ENCODE data around the gene CSNK1D.

CSNK1D gene

GRCh38 chr17:82238472-82239201 lies 34.9 kb downstream of the CSNK1D start:
- no peak for DNase-seq (ENCODE audit: low spot score)

GRCh38 chr17:82237746-82238471 lies 35.6 kb downstream of the CSNK1D start:
- no peak for DNase-seq (ENCODE audit: low spot score)

- DNase-seq (ENCODE audit: low spot score): no peak
Observed at GRCh38 chr17:82237083-82237745, 36.3 kb downstream of the CSNK1D start.

GRCh38 chr17:82236142-82236971 lies 37.1 kb downstream of the CSNK1D start:
- DNase-seq (ENCODE audit: low spot score): peak; percentile 56

DNA sequence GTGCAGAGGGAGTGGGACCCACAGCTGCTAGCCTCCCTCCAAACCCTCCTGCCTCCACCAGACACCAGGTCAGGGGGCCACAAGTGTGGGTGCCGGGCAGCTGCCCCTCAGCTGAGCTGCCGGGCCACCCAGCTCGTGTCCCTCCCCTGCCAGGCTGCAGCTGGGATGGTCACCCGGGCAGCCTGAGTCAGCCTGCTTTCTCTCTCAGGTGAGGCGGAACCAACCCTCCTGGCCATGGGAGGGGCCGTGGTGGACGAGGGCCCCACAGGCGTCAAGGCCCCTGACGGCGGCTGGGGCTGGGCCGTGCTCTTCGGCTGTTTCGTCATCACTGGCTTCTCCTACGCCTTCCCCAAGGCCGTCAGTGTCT lies 37.7 kb downstream of the CSNK1D start:
- no peak for DNase-seq (ENCODE audit: low spot score)

GRCh38 chr17:82235056-82235774 lies 38.3 kb downstream of the CSNK1D start:
- no peak for DNase-seq (ENCODE audit: low spot score)

DNA sequence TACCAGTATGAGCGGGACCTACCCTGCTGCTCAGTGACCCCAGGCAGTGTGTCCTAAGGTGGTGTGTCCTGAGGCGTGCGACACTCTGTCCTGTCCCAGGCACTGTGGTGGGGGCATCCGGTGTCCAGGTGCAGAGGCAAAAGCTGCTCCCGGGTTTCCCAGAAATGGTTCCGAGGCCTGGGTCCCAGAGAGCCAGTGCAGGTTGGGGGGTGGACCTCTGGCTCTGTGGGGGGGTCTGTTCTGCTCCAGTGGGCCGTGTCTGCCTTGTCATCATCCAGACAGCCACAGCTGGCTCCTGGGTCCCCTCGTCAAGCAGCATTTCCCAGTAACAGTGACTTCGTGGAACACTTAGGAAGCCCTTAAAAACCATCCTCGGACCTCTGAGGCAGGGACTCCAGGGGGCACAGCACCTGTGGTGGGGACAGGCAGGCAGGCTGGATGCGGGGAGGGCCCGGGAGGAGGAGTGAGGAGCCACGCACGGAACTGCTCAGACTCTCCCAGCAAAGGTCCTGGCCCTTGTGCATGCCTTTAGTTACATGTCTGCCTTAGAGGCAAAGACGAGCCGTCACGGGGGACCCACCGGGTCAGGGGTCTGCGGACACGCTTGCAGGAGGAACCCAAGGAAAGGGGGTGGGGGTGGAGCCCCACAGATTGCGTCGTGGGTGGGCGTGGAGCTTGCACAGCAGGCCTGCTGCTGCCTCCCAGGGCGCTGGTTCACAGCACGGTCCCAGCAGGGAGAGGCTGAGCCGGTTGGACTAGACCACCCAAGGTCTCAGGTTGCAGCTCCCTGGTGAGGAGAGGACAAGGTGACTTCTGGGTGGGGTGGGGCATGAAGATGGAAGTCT lies 39.1 kb downstream of the CSNK1D start:
- DNase-seq (ENCODE audit: low spot score): no peak

DNA sequence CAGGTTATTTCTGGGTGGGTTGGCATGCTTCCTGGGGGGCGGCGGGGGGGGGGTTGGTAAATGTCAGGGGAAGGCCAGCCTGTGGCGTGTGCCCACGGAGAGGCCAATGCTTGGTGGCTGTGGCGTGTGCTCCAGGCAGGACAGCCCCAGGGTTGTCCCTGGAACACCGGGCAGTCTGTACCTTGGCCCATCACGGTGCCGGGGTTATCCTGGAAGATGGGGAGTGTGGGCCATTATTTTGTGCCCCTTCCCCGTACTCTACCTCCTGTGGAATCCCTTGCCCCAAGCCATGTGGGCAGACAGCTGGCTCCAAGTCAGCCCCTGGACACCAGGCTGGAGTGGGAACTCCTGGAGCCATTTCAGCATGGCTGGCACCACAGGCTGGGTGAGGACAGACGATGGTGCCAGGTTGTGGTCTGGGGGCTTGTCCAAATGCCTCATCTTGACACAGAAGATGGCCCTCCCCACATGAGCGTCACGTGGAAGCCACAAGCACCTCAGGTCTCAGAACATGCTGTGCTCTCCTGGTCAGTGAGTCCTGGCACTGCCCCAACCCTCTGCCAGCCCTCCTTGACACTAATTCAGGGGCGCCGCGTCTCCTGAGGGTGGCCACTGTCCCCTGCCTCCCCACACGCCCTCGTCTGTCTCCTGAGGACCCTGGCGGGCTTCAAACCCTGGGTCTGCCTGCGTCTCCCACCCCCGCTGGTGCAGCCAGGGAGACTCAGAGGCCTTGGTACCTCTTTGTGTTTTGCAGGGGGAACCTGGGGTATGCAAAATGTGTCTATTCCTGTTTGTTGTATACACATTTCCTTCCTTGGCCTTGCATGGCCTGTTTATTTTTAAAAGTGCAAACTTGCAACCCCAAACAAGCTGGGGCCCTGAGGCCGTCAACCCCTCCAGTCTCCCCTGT lies 40.4 kb downstream of the CSNK1D start:
- DNase-seq (ENCODE audit: low spot score): no peak

GRCh38 chr17:82232322-82232820 lies 41.1 kb downstream of the CSNK1D start:
- no peak for DNase-seq (ENCODE audit: low spot score)

GRCh38 chr17:82231562-82232321 lies 41.8 kb downstream of the CSNK1D start:
- DNase-seq (ENCODE audit: low spot score): no peak

DNA sequence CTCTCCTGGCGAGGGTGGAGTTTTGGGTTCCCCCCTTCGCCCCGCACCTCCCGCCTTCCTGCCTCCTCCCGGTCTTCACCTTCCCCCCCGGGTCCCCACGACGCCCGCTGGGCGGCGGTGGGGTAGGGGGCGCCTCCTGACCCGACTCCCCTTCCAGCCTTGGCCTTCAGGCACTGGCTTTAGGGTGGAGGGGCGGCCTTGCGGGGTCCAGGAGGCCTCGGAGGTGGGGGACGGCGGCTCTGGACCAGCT lies 42.3 kb downstream of the CSNK1D start:
- no peak for DNase-seq (ENCODE audit: low spot score)

DNA sequence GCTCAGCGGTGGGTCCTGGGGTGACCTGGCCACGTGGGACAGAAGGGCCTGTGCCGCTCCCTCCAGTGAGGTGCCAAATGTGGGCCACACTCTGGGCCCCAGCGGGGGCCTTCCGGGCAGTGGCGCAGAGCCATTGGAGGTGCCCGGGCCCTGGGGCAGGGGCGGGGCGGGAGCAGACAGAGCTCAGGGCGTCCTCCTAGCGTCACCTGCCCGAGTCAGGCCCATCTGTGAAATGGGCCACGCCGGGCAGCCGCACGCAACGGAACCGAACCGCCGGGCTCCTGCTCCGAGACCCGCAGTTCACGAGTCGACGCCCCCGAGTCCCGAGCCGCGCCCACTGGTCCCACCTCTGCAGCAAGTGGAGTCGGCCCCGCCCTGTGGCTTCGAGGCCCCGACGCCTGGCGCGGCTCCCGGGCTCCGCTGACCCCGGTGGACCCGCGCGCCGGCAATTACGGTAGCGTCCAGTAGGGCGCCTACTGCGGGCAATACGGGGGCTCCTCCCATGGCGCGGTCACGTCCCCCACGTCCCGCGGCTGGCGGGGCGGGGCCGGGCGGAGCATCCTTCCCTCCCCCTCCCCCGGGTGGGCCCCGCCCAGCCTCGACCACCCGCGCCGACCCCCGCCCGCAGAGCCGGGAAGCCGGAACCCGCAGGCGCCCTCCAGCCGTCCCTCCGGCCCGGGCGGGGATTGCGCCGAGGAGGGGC lies 42.7 kb downstream of the CSNK1D start:
- peak; percentile 85 for DNase-seq (ENCODE audit: low spot score)

DNA sequence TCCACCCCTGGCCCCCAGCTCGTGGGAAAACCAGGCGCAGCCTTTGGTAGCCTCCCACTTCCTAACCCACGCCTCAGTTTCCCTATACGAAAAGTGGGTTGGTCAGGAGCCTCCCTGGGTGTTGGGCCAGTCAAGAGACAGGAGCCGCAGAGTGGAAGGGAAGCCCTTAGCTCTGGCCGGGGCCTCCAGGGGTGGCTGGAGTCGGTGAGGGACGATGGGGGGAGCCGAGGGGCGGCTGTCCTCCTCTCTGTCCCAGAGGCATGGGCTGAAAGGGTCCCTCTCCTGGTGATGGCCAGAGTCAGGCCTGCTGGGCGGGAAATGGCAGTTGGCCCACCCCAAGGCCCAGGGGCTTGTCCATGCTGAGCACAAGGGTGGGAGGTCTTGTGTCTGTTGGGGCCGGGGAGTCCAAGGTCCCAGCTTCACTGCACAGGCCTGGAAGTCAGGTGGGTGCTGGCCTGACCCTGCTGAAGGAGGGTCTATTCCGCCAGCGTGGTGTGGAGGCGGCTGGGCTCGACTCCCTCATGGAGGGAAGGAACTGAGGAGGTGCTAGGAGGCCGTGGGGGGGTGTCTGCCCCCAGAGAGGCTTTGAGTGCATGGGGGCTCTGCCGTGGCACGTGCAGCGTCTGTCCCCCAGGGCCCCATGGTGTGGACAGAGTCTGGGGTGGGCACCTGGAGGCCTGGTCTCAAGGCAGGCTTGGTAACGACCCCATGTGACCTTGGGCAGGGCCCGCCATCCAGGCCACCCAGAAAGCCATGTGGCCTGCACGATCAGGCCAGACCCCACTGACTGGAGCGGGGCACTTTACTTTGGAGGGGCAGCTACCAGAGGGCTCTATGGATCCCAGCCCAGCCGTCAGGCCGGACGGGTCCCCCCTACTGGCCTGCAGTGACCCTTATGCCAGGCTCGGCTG lies 43.5 kb downstream of the CSNK1D start:
- DNase-seq (ENCODE audit: low spot score): peak; percentile 34

DNA sequence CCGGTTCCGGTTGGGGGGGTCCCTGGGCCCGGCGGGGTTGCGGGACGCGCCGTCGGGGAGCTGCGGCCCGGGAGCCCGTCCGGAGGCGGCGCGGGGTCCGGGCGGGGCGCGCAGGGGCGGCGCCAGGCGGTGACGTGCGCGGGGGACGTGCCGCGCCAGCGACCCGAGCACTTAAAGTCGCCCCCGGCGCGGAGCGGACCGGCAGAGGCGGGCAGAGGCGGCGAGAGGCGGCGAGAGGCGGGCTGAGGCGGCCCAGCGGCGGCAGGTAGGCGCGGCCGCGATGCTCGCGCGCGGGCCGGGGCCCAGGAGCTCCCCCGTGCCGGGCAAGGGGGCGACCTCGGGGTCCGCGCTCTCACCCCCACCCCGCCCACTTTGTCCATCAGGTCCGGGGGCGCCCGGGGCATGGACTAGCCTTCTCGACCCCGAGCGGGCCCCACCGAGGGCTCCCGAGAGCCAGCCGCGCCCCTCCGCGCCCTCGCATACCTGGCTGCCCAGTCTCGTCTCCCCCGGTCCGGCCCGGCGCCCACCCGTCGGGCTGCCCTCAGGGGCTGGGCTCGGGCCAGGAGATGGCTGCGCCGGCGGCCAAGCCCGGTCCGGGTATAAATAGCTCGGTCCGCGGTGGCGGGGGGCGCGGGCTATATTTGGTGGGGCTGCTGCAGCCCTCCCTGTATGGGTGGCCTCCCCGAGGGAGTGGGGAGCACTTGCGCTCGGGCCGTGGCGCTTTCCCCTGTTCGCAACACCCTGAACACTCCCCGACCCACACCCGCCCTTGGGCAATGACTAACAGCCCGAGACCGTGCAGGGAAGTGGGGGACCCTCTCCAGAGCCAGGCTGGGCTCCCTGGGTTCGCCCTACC lies 44.4 kb downstream of the CSNK1D start, which contains the start of gene SLC16A3:
TSS of gene SLC16A3 (plus strand) at position 201 of the 856 bp plus-strand sequence. CDS start 6,967 bp downstream, outside the sequence.
- DNase-seq (ENCODE audit: low spot score): peak; percentile 78

- no peak for DNase-seq (ENCODE audit: low spot score)
Observed at GRCh38 chr17:82228278-82228841, 45.1 kb downstream of the CSNK1D start.
